Keratinocyte (primary cell): ENCODE measurements around the gene GOLM1. TPM values are rescaled to one million over a fixed set of nuclear protein-coding genes. Genes with fewer than 3 reads are reported as not detected.

Experiments used
- DNase-seq: peaks from one replicate; pipeline ENCODE4 v3.0.0-alpha.2; 2011; ENCODE audit warnings: low read depth, missing footprints, low spot score
- FAIRE-seq: peaks from 2 replicates; lab custom pipeline; 2011; peaks lifted over from hg19 to GRCh38; lab: Jason Lieb, UNC
- H2AFZ ChIP-seq: 2 replicates; pipeline ENCODE4 v1.6.0; 2012; ENCODE audit warnings: low read length, control low read depth, inconsistent platforms; ENCODE audit not compliant: control insufficient read depth
- H3K27ac ChIP-seq: 2 replicates; pipeline ENCODE4 v1.5.1; 2011; ENCODE audit warnings: low read length; ENCODE audit not compliant: control insufficient read depth, insufficient read depth
- H3K27me3 ChIP-seq: 3 replicates; pipeline ENCODE4 v1.6.0; 2011; ENCODE audit warnings: low read length; ENCODE audit not compliant: control insufficient read depth, insufficient read depth; ENCODE audit errors: extremely low read depth
- H3K36me3 ChIP-seq, 2 experiments: 2 replicates in 1 of 2; 3 replicates in 1 of 2; pipeline ENCODE4 v1.5.1; 2011; ENCODE audit warnings: low read length in 2 of 2, mild to moderate bottlenecking in 1 of 2; ENCODE audit not compliant: control insufficient read depth in 2 of 2, insufficient read depth in 2 of 2; ENCODE audit errors: extremely low read depth in 1 of 2
- H3K4me1 ChIP-seq: 3 replicates; pipeline ENCODE4 v1.5.1; 2011; ENCODE audit warnings: low read length; ENCODE audit not compliant: control insufficient read depth, insufficient read depth; ENCODE audit errors: extremely low read depth
- H3K4me2 ChIP-seq: 3 replicates; pipeline ENCODE4 v1.6.0; 2011; ENCODE audit warnings: low read depth, low read length; ENCODE audit not compliant: control insufficient read depth, insufficient read depth; ENCODE audit errors: extremely low read depth
- H3K4me3 ChIP-seq, 3 experiments: fragments of 200-600 bp in 1 of 3; sonication (generic) in 1 of 3; 2 replicates in 2 of 3; 3 replicates in 1 of 3; pipeline ENCODE4 v1.5.1; 2011 to 2016; ENCODE audit warnings: low read length in 3 of 3, mild to moderate bottlenecking in 3 of 3, control low read depth in 2 of 3, inconsistent platforms in 1 of 3, low read depth in 1 of 3, mixed read lengths in 1 of 3, mixed run types in 1 of 3, moderate library complexity in 1 of 3; ENCODE audit not compliant: control insufficient read depth in 2 of 3, insufficient read depth in 2 of 3; ENCODE audit errors: extremely low read depth in 1 of 3
- H3K79me2 ChIP-seq: 2 replicates; pipeline ENCODE4 v1.6.0; 2012; ENCODE audit warnings: low read length; ENCODE audit not compliant: control insufficient read depth, insufficient read depth
- H3K9ac ChIP-seq: 3 replicates; pipeline ENCODE4 v1.6.0; 2011; ENCODE audit warnings: low read length; ENCODE audit not compliant: control insufficient read depth, insufficient read depth; ENCODE audit errors: extremely low read depth
- H3K9me1 ChIP-seq: 3 replicates; pipeline ENCODE4 v1.6.0; 2011; ENCODE audit warnings: low read length; ENCODE audit not compliant: control insufficient read depth, insufficient read depth; ENCODE audit errors: extremely low read depth
- H3K9me3 ChIP-seq: 2 replicates; pipeline ENCODE4 v1.5.1; 2012; ENCODE audit warnings: low read depth, low read length; ENCODE audit not compliant: control insufficient read depth
- H4K20me1 ChIP-seq: 3 replicates; pipeline ENCODE4 v1.6.0; 2011; ENCODE audit warnings: low read length; ENCODE audit not compliant: control insufficient read depth, insufficient read depth; ENCODE audit errors: extremely low read depth
- CTCF ChIP-seq, 3 experiments: IDR thresholded peaks in 1 of 3; conservative IDR thresholded peaks in 1 of 3; optimal IDR thresholded peaks in 1 of 3; 2 replicates in 2 of 3; 3 replicates in 1 of 3; pipeline versions ENCODE3 to v1.5.1; 2011; ENCODE audit warnings: low read length in 3 of 3, mild to moderate bottlenecking in 3 of 3, moderate library complexity in 2 of 3, control low read depth in 1 of 3, inconsistent platforms in 1 of 3; ENCODE audit not compliant: insufficient read depth in 2 of 3; ENCODE audit errors: extremely low read depth in 1 of 3
- EZH2 ChIP-seq: IDR thresholded peaks from one replicate; pipeline ENCODE4 v1.6.1; 2012; ENCODE audit warnings: inconsistent platforms, mild to moderate bottlenecking, low read length, moderate library complexity
- dilution Hi-C: fragments of 300-500 bp; cut with MboI; formaldehyde crosslinking; loops from one replicate; pipeline ENCODE4 v1.7.0; 2020; ENCODE audit warnings: low sequenced_read_pairs; ENCODE audit not compliant: extremely low pct_ligation_motif_present
- polyA plus RNA-seq, 5 experiments: library from polyadenylated mRNA; depleted of rRNA in 3 of 5; stranded (reverse) in 3 of 5; stranded (forward) in 1 of 5; unstranded in 1 of 5; fragments of >200 nt; gene quantifications; 1 replicate in 1 of 5; 2 replicates in 3 of 5; 3 replicates in 1 of 5; pipeline versions ENCODE4 v1.2.1 to v1.2.3, GENCODE V29; 2011 to 2012; ENCODE audit warnings: missing spikeins in 2 of 5, low read depth in 1 of 5, low replicate concordance in 1 of 5

Gene GOLM1
- polyA plus RNA-seq, 1 donor (not counting 4 experiments of a cell fraction or from before 2014, with no cell fraction given) = 17.3 TPM

GRCh38 chr9:85995097-85995496, 104.3 kb downstream of the GOLM1 start:
- H3K9ac ChIP-seq = no peak overlapping the region
- no peaks in the 10 kb centered on the region for H3K9me1 ChIP-seq
- H3K79me2 ChIP-seq = no peaks in the 10 kb centered on the region
- H3K36me3 ChIP-seq = peaks cover 4 to 6% of the 10 kb centered on the region in 2 experiments
- TF ChIP-seq CTCF (optimal IDR thresholded peaks at IDR 0.05 in 1 of 3, IDR thresholded peaks at IDR 0.05 in 1 of 3, conservative IDR thresholded peaks at IDR 0.05 in 1 of 3; ENCODE audit: extremely low read depth in 1 of 3, insufficient read depth in 2 of 3, low read length in 3 of 3) (no peak), EZH2 (no peak)
- H3K9me3 ChIP-seq = no peaks in the 10 kb centered on the region
- no peaks in the 10 kb centered on the region for H4K20me1 ChIP-seq
- H3K4me3 ChIP-seq = no peak overlapping the region
- H3K27ac ChIP-seq = no peak overlapping the region
- H3K4me1 ChIP-seq = no peaks in the 10 kb centered on the region
- no peaks in the 10 kb centered on the region for H3K27me3 ChIP-seq
- H3K4me2 ChIP-seq = no peak overlapping the region
- no peak overlapping the region for H2AFZ ChIP-seq
- dilution Hi-C loops = no loop called here
- FAIRE-seq (no peak), DNase-seq (no peak)

DNA sequence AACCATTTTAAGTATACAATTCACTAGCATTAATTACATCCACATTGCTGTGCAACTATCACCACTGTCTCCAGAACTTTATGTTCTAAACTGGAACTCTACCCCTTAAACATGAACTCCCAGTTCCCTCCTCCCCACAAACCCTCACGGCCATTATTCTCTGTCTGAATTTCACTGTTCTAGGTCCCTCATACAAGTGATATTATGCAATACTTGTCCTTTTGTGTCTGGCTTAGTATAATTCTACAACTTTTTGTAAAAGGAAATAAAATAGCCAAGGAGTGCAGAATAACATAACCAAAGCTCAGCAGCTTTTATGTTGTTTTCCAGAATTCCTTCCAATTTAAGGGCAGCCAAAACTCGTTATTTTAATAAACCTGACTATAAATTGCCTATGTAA, 105.2 kb downstream of the GOLM1 start:
- TF ChIP-seq EZH2 (no peak), CTCF (optimal IDR thresholded peaks at IDR 0.05 in 1 of 3, IDR thresholded peaks at IDR 0.05 in 1 of 3, conservative IDR thresholded peaks at IDR 0.05 in 1 of 3; ENCODE audit: extremely low read depth in 1 of 3, insufficient read depth in 2 of 3, low read length in 3 of 3) (no peak)
- no peaks in the 10 kb centered on the region for H3K9me3 ChIP-seq
- no peak overlapping the region for H2AFZ ChIP-seq
- peaks cover 4 to 6% of the 10 kb centered on the region in 2 experiments for H3K36me3 ChIP-seq
- no peaks in the 10 kb centered on the region for H3K27me3 ChIP-seq
- no peak overlapping the region for H3K4me3 ChIP-seq
- no peak overlapping the region for H3K4me2 ChIP-seq
- no peak overlapping the region for H3K27ac ChIP-seq
- no peaks in the 10 kb centered on the region for H3K9me1 ChIP-seq
- FAIRE-seq = no peak
- H3K4me1 ChIP-seq = no peaks in the 10 kb centered on the region
- DNase-seq = no peak
- dilution Hi-C loops = no loop called here
- H3K79me2 ChIP-seq = no peaks in the 10 kb centered on the region
- H3K9ac ChIP-seq = no peak overlapping the region
- H4K20me1 ChIP-seq = no peaks in the 10 kb centered on the region
